Heart right ventricle (tissue), 16 donors: ENCODE data around the gene SLC25A19. TPM values are rescaled to one million over a fixed set of nuclear protein-coding genes. Genes with fewer than 3 reads are reported as not detected.
A peak's percentile ranks its signal among the peaks of the same experiment; 100 is the strongest.

Experiments used
- ATAC-seq, 8 donors: fragments of 200-7000 bp; cut with Tn5 transposase; one replicate each; pipeline ENCODE4 v1.9.1; 2020; ENCODE audit warnings: mild to moderate bottlenecking in 8 of 8, moderate library complexity in 8 of 8, moderate number of reproducible peaks in 1 of 8
- DNase-seq, 2 donors: peaks; one replicate each; pipeline ENCODE4 v3.0.0-alpha.2; 2020
- H3K27ac ChIP-seq, 10 donors: fragments of 200-600 bp; sonication (generic) in 2 of 10; one replicate each; pipeline versions ENCODE4 v1.5.0 to v1.8.0; 2020 to 2022; ENCODE audit warnings: mild to moderate bottlenecking in 3 of 10
- H3K27me3 ChIP-seq, 7 donors: fragments of 200-600 bp; one replicate each; pipeline ENCODE4 v1.8.0; 2021 to 2022; ENCODE audit warnings: mild to moderate bottlenecking in 2 of 7
- H3K36me3 ChIP-seq, 9 donors: fragments of 200-600 bp; sonication (generic) in 1 of 9; one replicate each; pipeline versions ENCODE4 v1.5.0 to v1.8.0; 2020 to 2022; ENCODE audit warnings: mild to moderate bottlenecking in 2 of 9
- H3K4me1 ChIP-seq, 9 donors: fragments of 200-600 bp; sonication (generic) in 1 of 9; one replicate each; pipeline versions ENCODE4 v1.5.0 to v1.8.0; 2020 to 2022; ENCODE audit warnings: mild to moderate bottlenecking in 4 of 9
- H3K4me3 ChIP-seq, 10 donors: fragments of 200-600 bp; sonication (generic) in 2 of 10; one replicate each; pipeline versions ENCODE4 v1.5.0 to v1.8.0; 2020 to 2022; ENCODE audit warnings: mild to moderate bottlenecking in 7 of 10, moderate library complexity in 2 of 10
- H3K9me3 ChIP-seq, 11 donors: fragments of 200-600 bp in 10 of 11; sonication (generic) in 2 of 11; one replicate each; pipeline versions ENCODE4 v1.5.0 to v1.8.0; 2013 to 2022; ENCODE audit warnings: mild to moderate bottlenecking in 2 of 11, control low read depth in 1 of 11, moderate library complexity in 1 of 11
- WGBS, 2 donors: extraction: QIAGEN DNeasy Blood & Tissue Kit; methylation state at CpG; one replicate each; pipeline ENCODE4 v1.1.7; 2013; ENCODE audit warnings: inconsistent platforms in 1 of 2; 5-methylcytosine and 5-hydroxymethylcytosine counted together
- intact Hi-C, 10 donors: fragments of 100-400 bp; cut with DNase I; formaldehyde crosslinking; loops; one replicate each; pipeline versions ENCODE4 v1.11.1 to v1.14.2; 2022
- polyA plus RNA-seq, 2 donors: library from polyadenylated mRNA; stranded (reverse); fragments of 200-250 nt; gene quantifications; one replicate each; pipeline ENCODE4 v1.2.3, GENCODE V29; 2013
- total RNA-seq, 10 donors: library from RNA; stranded (reverse); fragmentation: NEBNext Ultra II Directional in 3 of 10; extraction: Animal tissue kit (Norgen Biotek cat#: 25700) in 3 of 10; gene quantifications; one replicate each; pipeline versions ENCODE4 v1.2.1 to v1.2.4, GENCODE V29; 2021 to 2023
- TF ChIP-seq, protein P1 (sequence below), 9 donors: fragments of 200-600 bp; sonication (generic) in 2 of 9; IDR thresholded peaks; one replicate each; pipeline versions ENCODE4 v1.5.0 to v1.8.0; 2021 to 2022; ENCODE audit warnings: antibody characterized with exemption in 9 of 9, mild to moderate bottlenecking in 5 of 9, moderate library complexity in 1 of 9
- donor health status: Arrhythmogenic right ventricular cardiomyopathy.
- donor health status: ischemic (EF 13 %, LVEDD 7.1; RV severe dilation, severe dysfunction).
- donor health status: healthy with polysubstance abuse.
- donor health status: DM: no; HTN: yes; CAD: no.
- donor health status: DM: no; HTN: no; CAD: no.
- donor health status: ischemic (EF 25% LVEDD 6.9; RV normal size, moderate dysfunction).
- donor health status: ischemic (EF 25% LVEDD 5.7; RV mildly dilated, moderate dysfunction).
- donor health status: healthy.
- donor health status: DM: yes; HTN: yes; CAD: no.
- donor health status: Ischemic cardiomyopathy.
- donor health status: ischemic (EF 35%, LVEDD 5.7; RV mildly dilated, moderate dysfunction).
- donor health status: nonischemic (EF 11% LVEDD 7.7; RV severe dilation, severe dysfunction).
- donor health status: DM: yes; HTN: yes; CAD: no.
- donor health status: PGD.
- donor health status: ischemic (EF 29% LVEDD 5.4; RV normal size, mild dysfunction).
- donor health status: nonischemic (EF 23%, LVEDD 6.1; RV moderate dilation, normal function).

SLC25A19 gene
- total and polyA plus RNA-seq, 12 donors: 6.8 to 23.2 (median 12.2) TPM

DNA sequence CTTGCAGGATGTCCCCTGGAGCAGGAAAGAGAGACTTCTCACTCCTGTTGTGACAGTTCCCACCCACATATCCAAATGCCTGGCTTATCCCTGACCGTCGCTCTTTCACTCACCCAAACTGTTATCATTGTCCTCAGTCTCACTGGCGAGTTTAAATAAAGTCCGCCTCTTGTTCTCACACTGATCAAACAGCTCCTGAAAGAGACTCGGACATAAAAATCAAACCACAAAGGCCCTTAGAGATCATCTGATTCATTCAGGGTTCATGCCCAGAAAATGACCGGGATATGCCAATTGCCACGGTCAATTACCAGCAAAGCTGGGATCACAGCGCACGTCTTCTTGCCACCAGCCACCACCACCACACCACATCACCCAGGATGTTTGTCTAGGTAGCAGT lies 47.7 kb downstream of the SLC25A19 start:
- Histone ChIP-seq H3K4me1 (peaks cover 0 to 37% (median 24%) of the 10 kb centered on the region in 9 donors), H3K9me3 (no peaks in the 10 kb centered on the region), H3K27ac (peak overlapping the region in 1 of 10 donors; percentile 47), H3K27me3 (no peaks in the 10 kb centered on the region), H3K4me3 (no peak overlapping the region), H3K36me3 (peaks cover 0 to 100% (median 58%) of the 10 kb centered on the region in 9 donors)
- TF ChIP-seq, protein P1, sequence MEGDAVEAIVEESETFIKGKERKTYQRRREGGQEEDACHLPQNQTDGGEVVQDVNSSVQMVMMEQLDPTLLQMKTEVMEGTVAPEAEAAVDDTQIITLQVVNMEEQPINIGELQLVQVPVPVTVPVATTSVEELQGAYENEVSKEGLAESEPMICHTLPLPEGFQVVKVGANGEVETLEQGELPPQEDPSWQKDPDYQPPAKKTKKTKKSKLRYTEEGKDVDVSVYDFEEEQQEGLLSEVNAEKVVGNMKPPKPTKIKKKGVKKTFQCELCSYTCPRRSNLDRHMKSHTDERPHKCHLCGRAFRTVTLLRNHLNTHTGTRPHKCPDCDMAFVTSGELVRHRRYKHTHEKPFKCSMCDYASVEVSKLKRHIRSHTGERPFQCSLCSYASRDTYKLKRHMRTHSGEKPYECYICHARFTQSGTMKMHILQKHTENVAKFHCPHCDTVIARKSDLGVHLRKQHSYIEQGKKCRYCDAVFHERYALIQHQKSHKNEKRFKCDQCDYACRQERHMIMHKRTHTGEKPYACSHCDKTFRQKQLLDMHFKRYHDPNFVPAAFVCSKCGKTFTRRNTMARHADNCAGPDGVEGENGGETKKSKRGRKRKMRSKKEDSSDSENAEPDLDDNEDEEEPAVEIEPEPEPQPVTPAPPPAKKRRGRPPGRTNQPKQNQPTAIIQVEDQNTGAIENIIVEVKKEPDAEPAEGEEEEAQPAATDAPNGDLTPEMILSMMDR (IDR thresholded peaks at IDR 0.05): no peak
- DNase-seq: no peak
- no peak for ATAC-seq
- intact Hi-C loops: loop anchor here in 1 of 10 donors (10.0 kb wide), 1 partner anchor 57 kb away; the partner anchor contains the start of gene SUMO2
- 92 to 94% methylated on average over 9 of the region's 9 CpGs for WGBS, 2 donors

DNA sequence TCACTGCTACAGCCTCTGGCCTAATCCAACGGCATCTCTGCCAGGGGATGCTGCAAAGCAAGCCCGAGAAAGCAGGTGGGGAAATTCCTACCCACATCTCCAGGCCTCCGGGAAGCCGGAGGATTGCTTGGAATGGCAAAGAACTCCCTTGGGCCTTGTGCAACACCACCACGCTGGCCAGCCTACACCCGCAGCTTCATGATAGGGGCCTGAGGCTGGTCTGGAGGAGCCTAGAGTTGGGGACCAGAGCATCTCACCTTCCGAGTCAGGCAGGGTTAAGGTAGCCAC lies 48.1 kb downstream of the SLC25A19 start:
- TF ChIP-seq, protein P1 (IDR thresholded peaks at IDR 0.05): no peak
- H3K4me3 ChIP-seq: no peak overlapping the region
- no peaks in the 10 kb centered on the region for H3K9me3 ChIP-seq
- H3K36me3 ChIP-seq: peaks cover 0 to 100% (median 54%) of the 10 kb centered on the region in 9 donors
- WGBS, 2 donors: 82 to 84% methylated on average over 7 of the region's 7 CpGs
- peaks cover 0 to 37% (median 24%) of the 10 kb centered on the region in 9 donors for H3K4me1 ChIP-seq
- no peak for ATAC-seq
- intact Hi-C loops: loop anchor here in 1 of 10 donors (10.0 kb wide), 1 partner anchor 56 kb away; the partner anchor contains the start of gene SUMO2
- H3K27ac ChIP-seq: peak overlapping the region in 1 of 10 donors; percentile 10
- no peaks in the 10 kb centered on the region for H3K27me3 ChIP-seq
- no peak for DNase-seq

DNA sequence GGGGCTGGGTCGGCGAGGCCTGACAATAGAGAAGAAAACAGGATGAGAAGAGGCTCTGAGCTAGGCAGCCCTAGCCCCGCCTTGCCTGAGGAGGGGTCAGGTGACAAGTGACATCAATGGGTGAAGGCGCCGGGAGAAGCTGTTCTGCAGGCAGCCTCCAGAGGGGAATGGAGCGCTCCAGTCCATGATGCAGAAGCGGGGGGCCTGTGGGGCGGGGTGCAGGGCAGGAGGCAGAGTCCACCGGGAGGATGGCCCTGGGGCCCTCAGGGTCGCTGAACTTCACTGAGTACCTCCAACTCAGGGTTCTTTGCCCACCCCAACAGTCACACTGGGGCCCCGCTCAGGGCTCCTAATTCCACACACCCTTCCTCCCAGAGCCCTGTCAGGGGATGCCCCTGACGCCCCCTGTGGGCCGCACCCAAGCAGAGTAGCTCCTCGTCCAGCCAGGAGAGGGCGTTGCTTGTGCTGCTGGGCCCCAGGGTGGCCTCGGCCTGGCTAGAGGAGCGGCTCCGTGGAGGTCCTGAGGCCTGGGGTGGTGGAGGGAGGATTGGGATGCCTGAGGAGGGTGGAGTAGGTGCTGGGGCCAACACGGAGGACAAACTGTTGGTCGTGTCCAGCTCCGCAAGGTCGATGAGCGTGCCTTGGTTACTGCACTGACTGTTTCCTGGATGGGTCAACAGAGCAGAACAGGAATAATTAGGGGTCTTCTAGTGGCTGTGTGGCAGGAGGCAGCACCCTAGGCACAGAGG lies 48.7 kb downstream of the SLC25A19 start:
- TF ChIP-seq, protein P1 (IDR thresholded peaks at IDR 0.05): peak in 7 of 9 donors; percentile 37 to 58 (median 49)
- Histone ChIP-seq H3K4me1 (peaks cover 0 to 37% (median 24%) of the 10 kb centered on the region in 9 donors), H3K36me3 (peaks cover 0 to 100% (median 53%) of the 10 kb centered on the region in 9 donors), H3K9me3 (no peaks in the 10 kb centered on the region), H3K27me3 (no peaks in the 10 kb centered on the region), H3K27ac (peak overlapping the region in 1 of 10 donors; percentile 10), H3K4me3 (no peak overlapping the region)
- peak in 1 of 8 donors; percentile 4 for ATAC-seq
- intact Hi-C loops: loop anchor here in 1 of 10 donors (10.0 kb wide), 1 partner anchor 56 kb away; the partner anchor contains the start of gene SUMO2
- 64% methylated on average over 22 to 23 of the region's 23 CpGs for WGBS, 2 donors
- DNase-seq: no peak

DNA sequence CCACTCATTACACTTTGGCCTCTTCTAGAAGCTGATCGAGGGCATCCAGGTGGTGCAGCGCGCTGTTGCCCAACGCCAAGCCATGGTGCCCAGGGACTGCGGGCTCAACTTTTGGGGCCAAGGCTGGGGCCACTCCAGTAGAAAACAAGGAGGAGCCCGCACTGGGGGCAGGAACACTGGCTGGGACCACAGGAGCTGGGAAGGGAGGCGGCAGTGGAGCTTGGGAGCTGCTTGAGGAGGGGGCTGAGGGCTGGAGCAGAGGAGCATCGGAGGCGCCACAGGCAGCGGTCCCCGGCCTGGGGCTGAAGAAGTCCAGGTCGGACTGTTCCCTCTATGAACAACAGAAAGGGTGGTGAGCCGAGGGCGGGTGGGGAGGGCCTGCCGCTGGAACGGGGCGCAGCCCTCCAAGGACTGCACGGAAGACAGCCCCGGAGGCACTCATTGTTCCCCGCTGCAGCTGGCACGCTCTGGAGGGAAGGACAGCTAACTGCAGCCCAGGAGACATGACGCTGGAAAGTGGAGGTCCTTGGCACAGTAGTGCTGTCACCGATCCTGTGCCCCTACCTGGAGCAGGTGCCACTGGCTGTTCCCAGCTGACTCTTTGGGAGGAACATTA lies 49.3 kb downstream of the SLC25A19 start:
- peaks cover 0 to 100% (median 51%) of the 10 kb centered on the region in 9 donors for H3K36me3 ChIP-seq
- TF ChIP-seq, protein P1 (IDR thresholded peaks at IDR 0.05): no peak
- H3K9me3 ChIP-seq: no peaks in the 10 kb centered on the region
- no peak overlapping the region for H3K4me3 ChIP-seq
- H3K4me1 ChIP-seq: peaks cover 0 to 32% (median 24%) of the 10 kb centered on the region in 9 donors
- 90 to 92% methylated on average over 23 of the region's 23 CpGs for WGBS, 2 donors
- intact Hi-C loops: loop anchor here in 1 of 10 donors (10.0 kb wide), 1 partner anchor 55 kb away; the partner anchor contains the start of gene SUMO2
- H3K27ac ChIP-seq: no peak overlapping the region
- H3K27me3 ChIP-seq: no peaks in the 10 kb centered on the region
- no peak for DNase-seq
- ATAC-seq: no peak
